Measurements from ENCODE around the gene SLC28A3.

Gene SLC28A3

DNA sequence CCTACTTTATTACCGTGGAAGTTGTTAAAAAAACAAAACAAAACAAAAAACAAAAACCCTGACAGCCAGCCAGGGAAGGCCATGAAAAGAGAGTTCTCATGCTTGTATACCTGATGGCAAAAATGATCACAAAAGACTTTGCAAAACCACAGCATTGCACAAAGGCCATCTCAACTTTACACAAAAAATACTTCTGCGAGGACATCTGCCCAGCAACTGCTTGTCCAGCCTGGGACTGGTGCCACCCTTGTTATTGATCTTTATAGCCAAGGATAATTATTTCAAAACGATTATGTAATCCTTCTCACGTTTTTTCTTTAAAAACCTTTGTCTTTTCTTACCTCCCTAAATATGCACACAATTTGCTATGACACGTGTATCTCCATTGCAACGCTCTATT lies 42.2 kb upstream of the SLC28A3 start:
- no peak overlapping the region for H3K4me3 ChIP-seq (ENCODE audit: low read depth, low read length)
- in situ Hi-C loops (cut with HindIII; ENCODE audit: low sequenced_read_pairs), result no loop called here
- no peak for DNase-seq (ENCODE audit: low read depth, low spot score)
- TF ChIP-seq, protein P1, sequence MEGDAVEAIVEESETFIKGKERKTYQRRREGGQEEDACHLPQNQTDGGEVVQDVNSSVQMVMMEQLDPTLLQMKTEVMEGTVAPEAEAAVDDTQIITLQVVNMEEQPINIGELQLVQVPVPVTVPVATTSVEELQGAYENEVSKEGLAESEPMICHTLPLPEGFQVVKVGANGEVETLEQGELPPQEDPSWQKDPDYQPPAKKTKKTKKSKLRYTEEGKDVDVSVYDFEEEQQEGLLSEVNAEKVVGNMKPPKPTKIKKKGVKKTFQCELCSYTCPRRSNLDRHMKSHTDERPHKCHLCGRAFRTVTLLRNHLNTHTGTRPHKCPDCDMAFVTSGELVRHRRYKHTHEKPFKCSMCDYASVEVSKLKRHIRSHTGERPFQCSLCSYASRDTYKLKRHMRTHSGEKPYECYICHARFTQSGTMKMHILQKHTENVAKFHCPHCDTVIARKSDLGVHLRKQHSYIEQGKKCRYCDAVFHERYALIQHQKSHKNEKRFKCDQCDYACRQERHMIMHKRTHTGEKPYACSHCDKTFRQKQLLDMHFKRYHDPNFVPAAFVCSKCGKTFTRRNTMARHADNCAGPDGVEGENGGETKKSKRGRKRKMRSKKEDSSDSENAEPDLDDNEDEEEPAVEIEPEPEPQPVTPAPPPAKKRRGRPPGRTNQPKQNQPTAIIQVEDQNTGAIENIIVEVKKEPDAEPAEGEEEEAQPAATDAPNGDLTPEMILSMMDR (IDR thresholded peaks at IDR 0.05; ENCODE audit: low read depth, low read length), result no peak

DNA sequence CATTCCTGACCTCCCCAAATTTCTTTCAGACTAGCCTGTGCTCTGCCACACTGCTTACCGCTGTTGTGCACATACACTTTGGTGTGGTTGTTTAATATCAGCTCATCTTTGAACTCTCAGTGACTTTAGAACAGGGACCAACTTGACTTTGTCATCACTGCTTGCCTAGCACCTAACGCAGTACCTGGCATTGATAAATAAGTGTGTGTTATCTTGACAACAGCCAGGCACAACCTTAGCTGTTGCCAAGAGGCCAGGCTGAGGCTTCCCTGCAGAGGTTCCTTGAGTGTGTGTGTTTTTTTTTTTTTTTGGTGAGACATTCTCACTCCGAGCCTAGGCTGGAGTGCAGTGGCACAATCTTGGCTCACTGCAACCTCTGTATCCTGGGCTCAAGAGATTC lies 41.0 kb upstream of the SLC28A3 start:
- in situ Hi-C loops (cut with HindIII; ENCODE audit: low sequenced_read_pairs), result no loop called here
- no peak overlapping the region for H3K4me3 ChIP-seq (ENCODE audit: low read depth, low read length)
- DNase-seq (ENCODE audit: low read depth, low spot score), result no peak

DNA sequence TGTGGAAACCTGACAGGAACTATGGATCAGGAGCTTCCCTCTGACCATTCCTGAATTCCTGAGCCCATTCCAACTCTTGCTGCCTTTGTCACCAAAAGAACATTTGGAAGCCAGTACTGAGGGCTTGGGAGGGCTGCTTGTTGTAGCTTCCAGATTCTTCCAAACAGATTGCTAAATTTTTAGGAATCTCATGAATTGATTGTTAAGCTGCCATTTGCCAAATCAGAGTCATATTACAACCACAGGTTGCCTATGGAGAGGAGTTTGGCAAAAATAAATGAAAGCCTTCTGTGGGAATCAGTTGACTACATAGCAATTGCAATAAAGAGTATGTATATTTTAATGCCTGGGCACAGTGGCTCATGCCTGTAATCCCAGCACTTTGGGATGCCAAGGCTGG lies 39.2 kb upstream of the SLC28A3 start:
- TF ChIP-seq, protein P1 (IDR thresholded peaks at IDR 0.05; ENCODE audit: low read depth, low read length), result no peak
- H3K4me3 ChIP-seq (ENCODE audit: low read depth, low read length), result no peak overlapping the region
- in situ Hi-C loops (cut with HindIII; ENCODE audit: low sequenced_read_pairs), result no loop called here
- DNase-seq (ENCODE audit: low read depth, low spot score), result no peak

More for the DNA sequence above, 41.0 kb upstream of the SLC28A3 start:
- TF ChIP-seq, protein P1 (IDR thresholded peaks at IDR 0.05; ENCODE audit: low read depth, low read length), result no peak

DNA sequence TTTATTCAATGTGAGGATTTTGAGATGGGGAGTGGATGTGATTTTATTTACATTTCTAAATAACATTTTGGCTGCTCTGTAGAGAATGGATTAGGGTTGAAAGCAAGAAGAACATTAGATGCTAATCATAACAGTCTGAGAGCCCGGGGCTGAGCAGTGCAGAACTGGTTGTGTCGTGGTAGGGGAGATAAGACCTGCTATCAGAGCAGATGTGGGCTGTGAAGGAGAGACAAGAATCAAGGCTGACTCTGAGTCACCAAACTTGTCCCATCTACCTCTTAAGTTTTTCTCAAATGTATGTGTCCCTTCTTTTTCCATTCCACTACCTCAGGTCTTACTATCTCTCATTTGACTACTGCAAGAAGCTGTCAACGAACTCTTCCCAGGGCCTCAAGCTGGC lies 35.4 kb upstream of the SLC28A3 start:
- TF ChIP-seq, protein P1 (IDR thresholded peaks at IDR 0.05; ENCODE audit: low read depth, low read length), result no peak
- H3K4me3 ChIP-seq (ENCODE audit: low read depth, low read length), result no peak overlapping the region
- no peak for DNase-seq (ENCODE audit: low read depth, low spot score)
- in situ Hi-C loops (cut with HindIII; ENCODE audit: low sequenced_read_pairs), result no loop called here

DNA sequence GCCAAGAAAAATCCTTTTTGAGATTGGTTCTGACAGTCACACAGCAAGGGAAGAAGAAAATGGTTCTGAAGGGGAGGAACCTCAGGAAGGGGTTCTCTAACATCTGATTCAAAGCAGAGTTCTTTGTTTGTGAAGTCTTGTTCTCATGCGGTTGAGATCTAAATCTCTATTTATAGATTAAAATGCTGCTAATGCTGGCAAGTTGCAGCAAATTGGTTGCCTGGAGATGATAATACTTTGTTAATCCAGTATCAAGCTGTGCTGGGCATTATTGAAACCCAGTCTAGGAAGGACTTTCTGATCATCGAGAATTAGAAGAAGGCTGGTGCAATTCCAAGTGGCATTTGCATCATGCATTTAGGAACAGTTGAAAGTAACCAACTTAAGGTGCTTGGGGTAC lies 34.0 kb upstream of the SLC28A3 start:
- H3K4me3 ChIP-seq (ENCODE audit: low read depth, low read length), result no peak overlapping the region
- TF ChIP-seq, protein P1 (IDR thresholded peaks at IDR 0.05; ENCODE audit: low read depth, low read length), result no peak
- in situ Hi-C loops (cut with HindIII; ENCODE audit: low sequenced_read_pairs), result no loop called here
- no peak for DNase-seq (ENCODE audit: low read depth, low spot score)

DNA sequence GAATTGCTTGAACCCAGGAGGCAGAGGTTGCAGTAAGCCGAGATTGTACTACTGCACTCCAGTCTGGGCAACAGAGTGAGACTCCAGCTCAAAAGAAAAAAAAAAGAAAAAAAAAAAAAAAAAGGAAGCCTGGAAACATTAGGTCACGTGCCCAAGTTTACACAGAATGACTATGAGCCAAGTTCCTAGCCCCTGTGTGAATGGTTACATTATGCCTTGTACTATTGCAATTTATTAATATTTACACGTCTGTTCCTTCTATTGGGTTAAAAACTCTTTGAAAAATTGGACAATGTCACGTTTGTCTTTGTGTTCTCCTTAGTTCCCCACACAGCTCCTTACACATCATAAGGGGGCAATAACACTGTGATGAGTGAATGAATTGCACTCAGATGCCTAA lies 33.5 kb upstream of the SLC28A3 start:
- DNase-seq (ENCODE audit: low read depth, low spot score), result no peak
- no peak overlapping the region for H3K4me3 ChIP-seq (ENCODE audit: low read depth, low read length)
- in situ Hi-C loops (cut with HindIII; ENCODE audit: low sequenced_read_pairs), result no loop called here
- TF ChIP-seq, protein P1 (IDR thresholded peaks at IDR 0.05; ENCODE audit: low read depth, low read length), result no peak

DNA sequence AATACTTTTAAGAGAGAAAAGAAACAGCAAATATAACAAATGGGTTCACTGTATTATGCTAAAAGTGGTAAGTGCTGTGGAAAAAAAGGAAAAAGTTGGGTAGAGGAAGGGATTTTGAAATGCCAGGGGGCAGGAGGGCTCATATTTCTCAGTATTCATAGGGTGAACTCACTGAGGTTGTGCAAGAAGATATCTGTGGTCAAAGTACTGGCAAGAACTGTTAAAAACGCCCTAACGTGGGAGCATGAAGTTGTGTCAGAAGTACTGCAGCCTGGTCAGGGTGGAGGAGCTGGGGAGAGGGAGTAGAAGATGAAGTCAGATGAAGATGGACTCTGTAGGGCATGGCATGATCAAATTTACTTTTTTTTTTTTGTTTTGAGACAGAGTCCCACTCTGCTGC lies 31.2 kb upstream of the SLC28A3 start:
- peak; percentile 66 for DNase-seq (ENCODE audit: low read depth, low spot score)
- TF ChIP-seq, protein P1 (IDR thresholded peaks at IDR 0.05; ENCODE audit: low read depth, low read length), result no peak
- H3K4me3 ChIP-seq (ENCODE audit: low read depth, low read length), result no peak overlapping the region
- in situ Hi-C loops (cut with HindIII; ENCODE audit: low sequenced_read_pairs), result no loop called here

All from astrocyte of the spinal cord (primary cell).